Psoas muscle (tissue), 8 donors: ENCODE results near the gene ACTRT1. TPM values are rescaled to one million over a fixed set of nuclear protein-coding genes. Genes with fewer than 3 reads are reported as not detected.

ENCODE experiments used
- ATAC-seq, 4 donors: fragments of 200-7000 bp; cut with Tn5 transposase; one replicate each; pipeline ENCODE4 v1.9.1; 2020; ENCODE audit warnings: moderate library complexity in 3 of 4, mild to moderate bottlenecking in 2 of 4
- DNase-seq, 2 donors: peaks; one replicate each; pipeline ENCODE4 v3.0.0-alpha.2; 2020
- H3K27ac ChIP-seq: fragments of 200-600 bp; one replicate; pipeline ENCODE4 v1.8.0; 2022
- H3K27me3 ChIP-seq, 3 donors: fragments of 200-600 bp in 1 of 3; one replicate each; pipeline versions ENCODE4 v1.6.1 to v1.8.0; 2013 to 2022; ENCODE audit warnings: low read length in 2 of 3, mild to moderate bottlenecking in 2 of 3, moderate library complexity in 1 of 3; ENCODE audit not compliant: insufficient read depth in 3 of 3
- H3K36me3 ChIP-seq, 2 donors: fragments of 200-600 bp in 1 of 2; one replicate each; pipeline versions ENCODE4 v1.6.1 to v1.8.0; 2013 to 2022; ENCODE audit warnings: low read depth in 1 of 2, mild to moderate bottlenecking in 1 of 2, moderate library complexity in 1 of 2; ENCODE audit not compliant: insufficient read depth in 1 of 2
- H3K4me1 ChIP-seq: fragments of 200-600 bp; one replicate; pipeline ENCODE4 v1.8.0; 2022
- H3K4me3 ChIP-seq: fragments of 200-600 bp; one replicate; pipeline ENCODE4 v1.8.0; 2022; ENCODE audit warnings: mild to moderate bottlenecking
- H3K9me3 ChIP-seq: fragments of 200-600 bp; one replicate; pipeline ENCODE4 v1.8.0; 2022
- WGBS, 3 donors: extraction: QIAGEN DNeasy Blood & Tissue Kit; methylation state at CpG; one replicate each; pipeline versions ENCODE4 v1.1.6 to v1.1.7; 2013; 5-methylcytosine and 5-hydroxymethylcytosine counted together
- intact Hi-C, 2 donors: fragments of 100-400 bp; cut with DNase I; formaldehyde crosslinking; loops; one replicate each; pipeline versions ENCODE4 v1.11.0 to v1.14.2; 2022
- long read RNA-seq, 2 donors: library from polyadenylated mRNA; unstranded; transcript quantifications; one replicate each; pipeline ENCODE4 v2.0.0, GENCODE V29; 2021
- polyA plus RNA-seq, 3 donors: library from polyadenylated mRNA; stranded (reverse); fragments of 200-250 nt; gene quantifications; one replicate each; pipeline ENCODE4 v1.2.3, GENCODE V29; 2013
- total RNA-seq, 4 donors: library from RNA; stranded (reverse); fragmentation: NEBNext Ultra II Directional in 2 of 4; extraction: Animal tissue kit (Norgen Biotek cat#: 25700) in 2 of 4; gene quantifications; one replicate each; pipeline versions ENCODE4 v1.2.1 to v1.2.4, GENCODE V29; 2021 to 2023
- TF ChIP-seq, protein P1 (sequence below): fragments of 200-600 bp; IDR thresholded peaks from one replicate; pipeline ENCODE4 v1.8.0; 2022; ENCODE audit warnings: antibody characterized with exemption
- donor health status: healthy with polysubstance abuse.
- donor health status: DM: no; HTN: no; CAD: no; lungs with moderate emphysema.
- donor health status: Bipolar disorder and iron deficiency.
- donor health status: healthy.
- donor health status: DM: yes; HTN: yes; CAD: no.
- donor health status: DM: no; HTN: no; CAD: no.
- donor health status: DM: no; HTN: no; CAD: no.
- donor health status: DM: yes; HTN: yes; CAD: no.

ACTRT1 gene
- not detected for total RNA-seq
- polyA plus RNA-seq: not detected
- long read RNA-seq, donor 1: 0 reads
- long read RNA-seq, donor 2: 0 reads

DNA sequence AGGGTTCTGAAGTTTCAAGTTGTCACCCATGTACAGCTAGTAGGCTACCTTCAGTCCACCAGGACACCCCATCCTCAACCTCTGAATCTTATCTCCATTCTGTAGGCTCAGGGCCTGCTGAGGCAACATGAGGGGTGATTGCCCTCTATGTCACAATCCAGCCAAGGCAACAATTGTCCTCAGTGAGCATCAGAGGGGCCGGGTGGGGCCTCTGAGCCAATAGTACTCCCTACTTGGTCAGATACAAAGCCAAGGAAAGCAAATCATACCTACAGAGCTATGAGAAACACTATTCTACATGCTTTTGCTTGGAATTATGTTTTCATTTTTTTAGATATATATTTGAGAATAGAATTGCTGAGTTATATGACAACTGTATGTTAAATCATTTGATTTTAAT lies at the start of gene ACTRT1:
TSS of gene ACTRT1 (minus strand) at position 101 of the 400 bp plus-strand sequence. CDS start 197 bp downstream, outside the sequence.
- intact Hi-C loops: no loop called here
- ATAC-seq: no peak

DNA sequence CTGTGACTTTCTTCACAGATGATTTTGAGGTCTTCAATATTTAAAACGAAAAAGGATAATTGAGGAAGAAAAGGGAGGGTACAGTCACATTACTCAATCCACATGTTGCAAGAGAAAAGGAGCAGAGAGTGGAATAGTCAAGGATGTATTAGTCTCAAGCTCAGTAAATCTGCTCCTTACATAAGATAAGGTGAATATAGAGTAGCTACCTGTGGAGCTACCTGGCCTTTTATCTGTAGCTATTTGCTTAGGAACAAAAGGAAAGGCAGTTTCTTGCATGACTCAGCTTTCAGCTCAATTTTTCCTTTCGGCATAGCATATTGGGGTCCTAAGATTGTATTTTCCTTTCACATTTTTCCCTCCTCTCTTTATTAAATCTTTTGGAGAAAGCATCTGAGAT lies 26.3 kb upstream of the ACTRT1 start:
- ATAC-seq (no peak), DNase-seq (no peak)
- no peaks in the 10 kb centered on the region for H3K9me3 ChIP-seq
- intact Hi-C loops: no loop called here
- no peaks in the 10 kb centered on the region for H3K4me1 ChIP-seq
- WGBS, 3 donors: 49 to 61% (median 55%) methylated on average over 2 of the region's 2 CpGs
- H3K27ac ChIP-seq: no peak overlapping the region
- H3K36me3 ChIP-seq: no peaks in the 10 kb centered on the region
- TF ChIP-seq, protein P1, sequence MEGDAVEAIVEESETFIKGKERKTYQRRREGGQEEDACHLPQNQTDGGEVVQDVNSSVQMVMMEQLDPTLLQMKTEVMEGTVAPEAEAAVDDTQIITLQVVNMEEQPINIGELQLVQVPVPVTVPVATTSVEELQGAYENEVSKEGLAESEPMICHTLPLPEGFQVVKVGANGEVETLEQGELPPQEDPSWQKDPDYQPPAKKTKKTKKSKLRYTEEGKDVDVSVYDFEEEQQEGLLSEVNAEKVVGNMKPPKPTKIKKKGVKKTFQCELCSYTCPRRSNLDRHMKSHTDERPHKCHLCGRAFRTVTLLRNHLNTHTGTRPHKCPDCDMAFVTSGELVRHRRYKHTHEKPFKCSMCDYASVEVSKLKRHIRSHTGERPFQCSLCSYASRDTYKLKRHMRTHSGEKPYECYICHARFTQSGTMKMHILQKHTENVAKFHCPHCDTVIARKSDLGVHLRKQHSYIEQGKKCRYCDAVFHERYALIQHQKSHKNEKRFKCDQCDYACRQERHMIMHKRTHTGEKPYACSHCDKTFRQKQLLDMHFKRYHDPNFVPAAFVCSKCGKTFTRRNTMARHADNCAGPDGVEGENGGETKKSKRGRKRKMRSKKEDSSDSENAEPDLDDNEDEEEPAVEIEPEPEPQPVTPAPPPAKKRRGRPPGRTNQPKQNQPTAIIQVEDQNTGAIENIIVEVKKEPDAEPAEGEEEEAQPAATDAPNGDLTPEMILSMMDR: no peak
- H3K27me3 ChIP-seq: no peaks in the 10 kb centered on the region
- no peak overlapping the region for H3K4me3 ChIP-seq

More for the DNA sequence above, at the start of gene ACTRT1:
- no peaks in the 10 kb centered on the region for H3K9me3 ChIP-seq
- no peak for DNase-seq
- H3K4me3 ChIP-seq: no peak within 1 kb of the TSS
- H3K27me3 ChIP-seq: no peaks in the 10 kb centered on the region
- H3K27ac ChIP-seq: no peak within 1 kb of the TSS
- no peaks in the 10 kb centered on the region for H3K4me1 ChIP-seq
- WGBS, 3 donors: 42 to 56% (median 50%) methylated on average over 1 of the region's 1 CpG
- TF ChIP-seq, protein P1: no peak
- no peaks in the 10 kb centered on the region for H3K36me3 ChIP-seq

DNA sequence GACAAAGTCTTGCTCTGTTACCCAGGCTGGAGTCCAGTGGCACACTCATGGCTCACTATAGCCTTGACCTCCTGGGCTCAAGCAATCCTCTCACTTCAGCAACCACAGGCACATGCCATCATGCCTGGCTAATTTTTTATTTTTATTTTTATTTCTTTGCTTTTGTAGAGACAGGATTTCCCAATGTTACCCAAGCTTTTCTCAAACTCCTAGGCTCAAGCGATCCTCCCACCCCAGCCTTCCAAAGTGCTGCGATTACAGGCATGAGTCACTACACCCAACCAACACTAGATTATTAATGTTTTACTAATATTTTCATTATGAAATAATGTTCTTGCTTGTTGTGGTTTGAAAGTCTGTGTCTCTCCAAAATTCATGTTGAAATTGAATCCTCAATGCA lies 5.2 kb upstream of the ACTRT1 start:
- ATAC-seq (no peak), DNase-seq (no peak)
- Histone ChIP-seq H3K27ac (no peak overlapping the region), H3K4me3 (no peak overlapping the region), H3K36me3 (no peaks in the 10 kb centered on the region), H3K9me3 (no peaks in the 10 kb centered on the region), H3K4me1 (no peaks in the 10 kb centered on the region), H3K27me3 (no peaks in the 10 kb centered on the region)
- 91 to 98% (median 94%) methylated on average over 2 of the region's 2 CpGs for WGBS, 3 donors
- intact Hi-C loops: no loop called here
- TF ChIP-seq, protein P1: no peak

DNA sequence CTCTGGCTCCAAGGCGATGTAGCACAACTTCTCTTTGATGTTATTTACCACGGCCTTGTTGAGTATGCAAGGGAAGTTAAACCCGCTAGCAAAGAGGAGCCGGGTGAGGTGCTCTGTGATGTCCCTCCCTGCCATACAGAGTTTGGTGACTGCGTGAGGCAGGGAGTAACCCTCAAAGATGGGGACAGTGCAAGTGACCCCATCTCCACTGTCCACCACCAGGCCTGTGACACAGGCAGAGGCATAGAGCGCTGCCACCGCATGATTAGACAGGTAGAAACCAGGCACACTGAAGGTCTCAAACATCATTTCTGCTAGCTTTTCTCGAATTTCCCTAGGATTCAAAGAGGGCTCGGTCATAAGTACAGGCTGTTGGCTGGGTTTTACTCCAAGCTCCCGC lies 677 bp downstream of the ACTRT1 start:
- ATAC-seq: no peak
- TF ChIP-seq, protein P1: no peak
- no peaks in the 10 kb centered on the region for H3K9me3 ChIP-seq
- no peak for DNase-seq
- no peak overlapping the region for H3K27ac ChIP-seq
- intact Hi-C loops: no loop called here
- H3K36me3 ChIP-seq: no peaks in the 10 kb centered on the region
- 74 to 88% (median 83%) methylated on average over 9 to 10 of the region's 10 CpGs for WGBS, 3 donors
- no peak overlapping the region for H3K4me3 ChIP-seq
- no peaks in the 10 kb centered on the region for H3K27me3 ChIP-seq
- H3K4me1 ChIP-seq: no peaks in the 10 kb centered on the region

DNA sequence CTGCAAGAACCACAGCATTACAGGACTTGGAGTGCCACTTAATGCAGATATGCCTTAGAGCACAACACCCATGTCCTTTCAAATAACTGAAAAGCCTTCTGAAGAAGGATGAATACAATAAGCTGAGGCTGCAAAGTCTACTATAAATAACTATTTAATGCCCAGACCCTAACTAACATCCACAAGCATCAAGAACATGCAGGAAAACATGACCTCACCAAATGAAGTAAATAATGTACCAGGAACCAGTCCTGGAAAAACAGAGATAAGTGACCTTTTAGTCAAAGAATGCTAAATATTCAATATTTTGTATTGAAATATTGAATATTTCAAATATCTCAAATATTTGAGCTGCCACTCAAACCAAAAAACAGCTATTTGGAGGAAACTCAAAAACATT lies 16.9 kb downstream of the ACTRT1 start:
- Histone ChIP-seq H3K9me3 (no peaks in the 10 kb centered on the region), H3K4me1 (no peaks in the 10 kb centered on the region), H3K4me3 (no peak overlapping the region), H3K27ac (no peak overlapping the region), H3K36me3 (no peaks in the 10 kb centered on the region), H3K27me3 (no peaks in the 10 kb centered on the region)
- ATAC-seq (no peak), DNase-seq (no peak)
- intact Hi-C loops: no loop called here
- TF ChIP-seq, protein P1: no peak
